CD4-positive, alpha-beta T cell (primary cell): ENCODE results near the gene NEK4. TPM values are rescaled to one million over a fixed set of nuclear protein-coding genes. Genes with fewer than 3 reads are reported as not detected.
A peak's percentile ranks its signal among the peaks of the same experiment; 100 is the strongest.

Experiments
- ATAC-seq: fragments of 200-7000 bp; cut with Tn5 transposase; one replicate; pipeline ENCODE4 v1.10.0; 2022; ENCODE audit warnings: mild to moderate bottlenecking; ENCODE audit not compliant: poor library complexity
- CTCF ChIA-PET: fragments of 350-600 bp; sonication (Branson Sonifier 250); formaldehyde crosslinking; loops from one replicate; lab custom pipeline; 2021; ENCODE audit warnings: antibody characterized with exemption, inconsistent platforms; lab: Charles Lee
- POLR2A ChIA-PET: fragments of 350-600 bp; sonication (Branson Sonifier 250); formaldehyde crosslinking; loops from one replicate; lab custom pipeline; 2021; ENCODE audit warnings: antibody characterized with exemption, inconsistent platforms; lab: Charles Lee
- DNase-seq, 14 experiments: peaks; one replicate each; pipeline ENCODE4 v3.0.0-alpha.2; 2013 to 2020; ENCODE audit warnings: mixed read lengths in 2 of 14
- H3K27ac ChIP-seq, 2 donors: one replicate each; pipeline versions ENCODE4 v1.5.1 to v1.7.0; 2013; ENCODE audit warnings: low read length in 2 of 2, low read depth in 1 of 2, mild to moderate bottlenecking in 1 of 2
- H3K27me3 ChIP-seq, 2 experiments: 1 replicate in 1 of 2; 2 replicates in 1 of 2; pipeline versions ENCODE4 v1.6.1 to v1.7.0; 2013; ENCODE audit warnings: low read length in 2 of 2, control low read depth in 1 of 2, mild to moderate bottlenecking in 1 of 2, moderate library complexity in 1 of 2; ENCODE audit not compliant: insufficient read depth in 2 of 2, control insufficient read depth in 1 of 2
- H3K36me3 ChIP-seq: one replicate; pipeline ENCODE4 v1.6.1; 2013; ENCODE audit warnings: low read length, control low read depth; ENCODE audit not compliant: insufficient read depth
- H3K4me1 ChIP-seq: one replicate; pipeline ENCODE4 v1.6.1; 2013; ENCODE audit warnings: low read length, control low read depth; ENCODE audit not compliant: insufficient read depth
- H3K4me3 ChIP-seq: one replicate; pipeline ENCODE4 v1.5.1; 2013; ENCODE audit warnings: mild to moderate bottlenecking, low read length, moderate library complexity
- H3K9me3 ChIP-seq, 2 experiments: 1 replicate in 1 of 2; 2 replicates in 1 of 2; pipeline versions ENCODE4 v1.6.1 to v1.7.0; 2013; ENCODE audit warnings: low read length in 2 of 2, mild to moderate bottlenecking in 2 of 2, control low read depth in 1 of 2, moderate library complexity in 1 of 2; ENCODE audit not compliant: control insufficient read depth in 1 of 2, insufficient read depth in 1 of 2
- H3K27ac Mint-ChIP-seq: one replicate; pipeline ENCODE4 v1.8.0; 2020; ENCODE audit warnings: mixed read lengths
- H3K27me3 Mint-ChIP-seq: one replicate; pipeline ENCODE4 v1.8.0; 2021; ENCODE audit warnings: mixed read lengths
- H3K36me3 Mint-ChIP-seq: one replicate; pipeline ENCODE4 v1.8.0; 2021; ENCODE audit warnings: low read depth, mixed read lengths
- H3K4me1 Mint-ChIP-seq: one replicate; pipeline ENCODE4 v1.8.0; 2021; ENCODE audit warnings: low read depth, mixed read lengths
- H3K4me3 Mint-ChIP-seq: one replicate; pipeline ENCODE4 v1.8.0; 2020; ENCODE audit warnings: mild to moderate bottlenecking, mixed read lengths
- H3K9me3 Mint-ChIP-seq: one replicate; pipeline ENCODE4 v1.8.0; 2020; ENCODE audit warnings: mixed read lengths
- CTCF ChIP-seq: fragments of 200-600 bp; IDR thresholded peaks from one replicate; pipeline ENCODE4 v1.8.0; 2022; ENCODE audit warnings: antibody characterized with exemption, mild to moderate bottlenecking
- intact Hi-C, 2 experiments: fragments of 100-400 bp; cut with DNase I in 1 of 2; cut with micrococcal nuclease in 1 of 2; formaldehyde crosslinking; loops; one replicate each; pipeline versions ENCODE4 v1.15.1 to v1.9.0; 2023 to 2025; cut with DNase I, micrococcal nuclease
- total RNA-seq, 174 experiments: library from RNA in 2 of 174; stranded (reverse) in 2 of 174; gene quantifications; one replicate each; pipeline ENCODE4 v1.2.3 and lab custom pipeline; 2021 to 2026

Gene NEK4
- total RNA-seq, 2 experiments from 2014 or later: 6.1 to 6.9 TPM

- ATAC-seq (no peak), DNase-seq (no peak)
- Mint-ChIP-seq H3K36me3 (peaks cover 63% of the 10 kb centered on the region), H3K4me3 (no peak overlapping the region), H3K9me3 (no peaks in the 10 kb centered on the region), H3K27me3 (no peaks in the 10 kb centered on the region), H3K4me1 (no peaks in the 10 kb centered on the region), H3K27ac (peak overlapping the region; percentile 31)
- POLR2A ChIA-PET: interaction anchor here (0.5 kb wide), 1 partner anchor 71 kb away, joined by 3 read pairs; no protein-coding TSS in a partner anchor
- H3K4me3 ChIP-seq: no peak overlapping the region
- no peaks in the 10 kb centered on the region for H3K9me3 ChIP-seq
- H3K27ac ChIP-seq: no peak overlapping the region
- H3K4me1 ChIP-seq: peaks cover 5% of the 10 kb centered on the region
- intact Hi-C loops: no loop called here
- no peaks in the 10 kb centered on the region for H3K27me3 ChIP-seq
- peaks cover 62% of the 10 kb centered on the region for H3K36me3 ChIP-seq
- no peak for TF ChIP-seq CTCF
- CTCF ChIA-PET: no interaction called here
Measured at GRCh38 chr3:52697632-52697965, 73.1 kb downstream of the NEK4 start.

- Histone ChIP-seq H3K4me3 (no peak overlapping the region), H3K36me3 (peaks cover 66% of the 10 kb centered on the region), H3K27me3 (no peaks in the 10 kb centered on the region), H3K27ac (no peak overlapping the region), H3K9me3 (no peaks in the 10 kb centered on the region), H3K4me1 (no peaks in the 10 kb centered on the region)
- DNase-seq (no peak), ATAC-seq (no peak)
- TF ChIP-seq CTCF: no peak
- no peak overlapping the region for H3K4me3 Mint-ChIP-seq
- POLR2A ChIA-PET: interaction anchor here (0.5 to 3.1 kb wide), 2 partner anchors 8 to 70 kb away, joined by 3 to 11 read pairs; partner anchors contain the start of genes GLT8D1 and SPCS1
- CTCF ChIA-PET: interaction anchor here (1.3 kb wide), 1 partner anchor 8 kb away, joined by 3 read pairs; no protein-coding TSS in a partner anchor
- intact Hi-C loops: no loop called here
- no peaks in the 10 kb centered on the region for H3K9me3 Mint-ChIP-seq
- H3K4me1 Mint-ChIP-seq: no peaks in the 10 kb centered on the region
- no peak overlapping the region for H3K27ac Mint-ChIP-seq
- peaks cover 69% of the 10 kb centered on the region for H3K36me3 Mint-ChIP-seq
- no peaks in the 10 kb centered on the region for H3K27me3 Mint-ChIP-seq
Measured at GRCh38 chr3:52696830-52697631, 73.7 kb downstream of the NEK4 start.

GRCh38 chr3:52695798-52696671 is 74.7 kb downstream of the NEK4 start:
- Mint-ChIP-seq H3K27me3 (no peaks in the 10 kb centered on the region), H3K4me3 (no peak overlapping the region), H3K9me3 (no peaks in the 10 kb centered on the region), H3K27ac (no peak overlapping the region), H3K36me3 (peaks cover 79% of the 10 kb centered on the region), H3K4me1 (no peaks in the 10 kb centered on the region)
- ChIA-PET POLR2A (interaction anchor here (3.1 kb wide), 1 partner anchor 9 kb away, joined by 11 read pairs; the partner anchor contains the start of genes GLT8D1 and SPCS1), CTCF (interaction anchor here (1.3 kb wide), 1 partner anchor 7 kb away, joined by 3 read pairs; no protein-coding TSS in a partner anchor)
- ATAC-seq (no peak), DNase-seq (no peak)
- H3K36me3 ChIP-seq: peaks cover 76% of the 10 kb centered on the region
- no peaks in the 10 kb centered on the region for H3K27me3 ChIP-seq
- intact Hi-C loops: no loop called here
- no peak overlapping the region for H3K4me3 ChIP-seq
- H3K9me3 ChIP-seq: no peaks in the 10 kb centered on the region
- H3K27ac ChIP-seq: no peak overlapping the region
- TF ChIP-seq CTCF: no peak
- H3K4me1 ChIP-seq: no peaks in the 10 kb centered on the region
